HCT116 (cell line): Measurements from ENCODE around the gene BCL2L2. TPM values are rescaled to one million over a fixed set of nuclear protein-coding genes. Genes with fewer than 3 reads are reported as not detected.
A peak's percentile ranks its signal among the peaks of the same experiment; 100 is the strongest.

Experiments used
- ATAC-seq: fragments of 200-7000 bp; cut with Tn5 transposase; 2 replicates; pipeline ENCODE4 v1.9.1; 2020; ENCODE audit warnings: mild to moderate bottlenecking, moderate library complexity
- BruUV-seq: library from RNA; stranded (reverse); fragments of 400-500 nt; replicated peaks from 2 replicates; lab custom pipeline; 2021; lab: Mats Ljungman, UMichigan
- CTCF ChIA-PET: fragments of 300-600 bp; sonication (Branson Sonifier 250); formaldehyde crosslinking; loops from one replicate; lab custom pipeline; 2021; ENCODE audit warnings: antibody characterized with exemption; lab: Charles Lee
- POLR2A ChIA-PET: fragments of 300-600, 350-600 bp; sonication (Branson Sonifier 250); formaldehyde crosslinking; loops from one replicate; lab custom pipeline; 2021; ENCODE audit warnings: antibody characterized with exemption; lab: Charles Lee
- RAD21 ChIA-PET, 2 experiments: fragments of 300-600 bp; sonication (Branson Sonifier 250); formaldehyde crosslinking; loops; one replicate each; lab custom pipeline; 2023; ENCODE audit warnings: low total read pairs in 2 of 2; ENCODE audit not compliant: uncharacterized antibody in 2 of 2, unreplicated experiment in 2 of 2, low non-redundant PET in 1 of 2; lab: Charles Lee
- DNase-seq: peaks from one replicate; pipeline ENCODE4 v3.0.0-alpha.2; 2010; ENCODE audit warnings: low read depth, low spot score
- H2AFZ ChIP-seq: fragments of 200-600 bp; shearing (Covaris generic), sonication (generic); 2 replicates; pipeline ENCODE4 v1.6.1; 2017; ENCODE audit warnings: low read depth, mixed run types, mixed read lengths, antibody characterized with exemption, low read length; ENCODE audit not compliant: poor library complexity, severe bottlenecking
- H3K27ac ChIP-seq: 2 replicates; pipeline ENCODE4 v1.5.1; 2012; ENCODE audit warnings: low read depth, low read length
- H3K27me3 ChIP-seq: fragments of 200-600 bp; sonication (generic); 2 replicates; pipeline ENCODE4 v1.6.1; 2016; ENCODE audit warnings: mixed run types, low read length, mixed read lengths; ENCODE audit not compliant: insufficient read depth
- H3K36me3 ChIP-seq, 2 experiments: fragments of 200-500 bp in 1 of 2; fragments of 200-600 bp in 1 of 2; sonication (Bioruptor generic) in 1 of 2; sonication (generic) in 1 of 2; 2 replicates each; pipeline versions ENCODE4 v1.5.1 to v1.6.1; 2014 to 2016; ENCODE audit warnings: low read length in 2 of 2, inconsistent platforms in 1 of 2, mixed read lengths in 1 of 2, mixed run types in 1 of 2; ENCODE audit not compliant: insufficient read depth in 2 of 2, control insufficient read depth in 1 of 2
- H3K4me1 ChIP-seq, 2 experiments: fragments of 200-600 bp in 1 of 2; sonication (generic) in 1 of 2; 2 replicates each; pipeline versions ENCODE4 v1.5.1 to v1.6.1; 2012 to 2017; ENCODE audit warnings: low read length in 2 of 2, inconsistent platforms in 1 of 2, mild to moderate bottlenecking in 1 of 2, mixed read lengths in 1 of 2, mixed run types in 1 of 2, moderate library complexity in 1 of 2; ENCODE audit not compliant: insufficient read depth in 2 of 2, control insufficient read depth in 1 of 2
- H3K4me2 ChIP-seq: fragments of 200-600 bp; sonication (generic); 2 replicates; pipeline ENCODE4 v1.6.1; 2017; ENCODE audit warnings: mixed run types, low read length, mixed read lengths
- H3K4me3 ChIP-seq, 2 experiments: fragments of 200-600 bp in 1 of 2; sonication (generic) in 1 of 2; replicated peaks in 1 of 2; 2 replicates each; pipeline ENCODE4 v1.5.1; 2011 to 2016; ENCODE audit warnings: low read length in 2 of 2, control low read depth in 1 of 2, low read depth in 1 of 2, mild to moderate bottlenecking in 1 of 2, mixed read lengths in 1 of 2, mixed run types in 1 of 2
- H3K79me2 ChIP-seq: fragments of 200-600 bp; sonication (generic); 2 replicates; pipeline ENCODE4 v1.6.1; 2017; ENCODE audit warnings: mild to moderate bottlenecking, mixed run types, low read length, moderate library complexity, mixed read lengths; ENCODE audit not compliant: insufficient read depth
- H3K9ac ChIP-seq: fragments of 200-600 bp; sonication (generic); 2 replicates; pipeline ENCODE4 v1.6.1; 2016; ENCODE audit warnings: low read length, mixed read lengths
- H3K9me2 ChIP-seq: fragments of 200-600 bp; sonication (generic), shearing (Covaris generic); 2 replicates; pipeline ENCODE4 v1.6.1; 2017; ENCODE audit warnings: mixed run types, mild to moderate bottlenecking, moderate library complexity; ENCODE audit not compliant: insufficient read depth
- H3K9me3 ChIP-seq, 2 experiments: fragments of 200-500 bp in 1 of 2; fragments of 200-600 bp in 1 of 2; sonication (Bioruptor generic) in 1 of 2; sonication (generic) in 1 of 2; 2 replicates each; pipeline ENCODE4 v1.6.1; 2014 to 2017; ENCODE audit warnings: low read length in 2 of 2, mixed read lengths in 2 of 2, inconsistent platforms in 1 of 2, low read depth in 1 of 2, mild to moderate bottlenecking in 1 of 2, mixed run types in 1 of 2, moderate library complexity in 1 of 2; ENCODE audit not compliant: control insufficient read depth in 1 of 2, insufficient read depth in 1 of 2
- H4K20me1 ChIP-seq: fragments of 200-600 bp; sonication (generic), shearing (Covaris generic); 2 replicates; pipeline ENCODE4 v1.6.1; 2017; ENCODE audit warnings: mixed run types, mild to moderate bottlenecking, moderate library complexity; ENCODE audit not compliant: insufficient read depth
- POLR2A ChIP-seq: IDR thresholded peaks from 2 replicates; pipeline ENCODE4 v1.7.0; 2011; ENCODE audit warnings: borderline replicate concordance; ENCODE audit not compliant: insufficient read depth, insufficient read length; ENCODE audit errors: extremely low read depth
- POLR2AphosphoS5 ChIP-seq: IDR thresholded peaks from 2 replicates; pipeline ENCODE4 v1.6.1; 2011; ENCODE audit warnings: mild to moderate bottlenecking, low read depth, low read length, moderate library complexity
- SRF ChIP-seq: IDR thresholded peaks from 2 replicates; pipeline ENCODE4 v1.6.1; 2012; ENCODE audit warnings: low read depth
- TCF7L2 ChIP-seq: IDR thresholded peaks from 2 replicates; pipeline ENCODE4 v1.7.0; 2011; ENCODE audit warnings: borderline replicate concordance, inconsistent platforms; ENCODE audit not compliant: insufficient read depth, insufficient read length; ENCODE audit errors: extremely low read depth
- ZBTB33 ChIP-seq: IDR thresholded peaks from 2 replicates; pipeline ENCODE4 v1.6.1; 2011; ENCODE audit warnings: mild to moderate bottlenecking, low read length, moderate library complexity; ENCODE audit not compliant: insufficient replicate concordance; ENCODE audit errors: extremely low read depth
- ZFX ChIP-seq: fragments of 450-650 bp; IDR thresholded peaks from 2 replicates; pipeline ENCODE4 v1.6.1; 2017
- intact Hi-C: fragments of 100-400 bp; cut with micrococcal nuclease; formaldehyde crosslinking; loops from 2 replicates; pipeline ENCODE4 v1.10.0; 2022
- total RNA-seq: library from RNA; stranded (reverse); gene quantifications from one replicate; pipeline ENCODE4 v1.2.1, GENCODE V29; 2021; ENCODE audit not compliant: unreplicated experiment

Gene BCL2L2
- total RNA-seq, 1 experiment from 2014 or later: 25.5 TPM

GRCh38 chr14:23321572-23322547 is 15.2 kb downstream of the BCL2L2 start:
- CTCF ChIA-PET: interaction anchor here (0.9 to 2.5 kb wide), 12 partner anchors 11 to 253 kb away, joined by 3 to 15 read pairs (median 6); partner anchors contain the start of gene BCL2L2
- peaks cover 12 to 23% of the 10 kb centered on the region in 2 experiments; a peak in 3 of 4 replicates for H3K4me1 ChIP-seq
- peak overlapping the region; percentile 83 for H3K27ac ChIP-seq
- RAD21 ChIA-PET: interaction anchor here in 1 of 2 experiments (1.4 to 1.7 kb wide), 2 partner anchors 15 to 45 kb away, joined by 3 to 8 read pairs; partner anchors contain the start of gene BCL2L2
- intact Hi-C loops: loop anchor here (1.0 kb wide), 1 partner anchor 36 kb away; the partner anchor contains the start of gene HOMEZ
- BruUV-seq: no TSS peak
- peak overlapping the region; percentile 89 for H3K4me2 ChIP-seq
- peak; percentile 22 for ATAC-seq
- no peaks in the 10 kb centered on the region for H3K9me2 ChIP-seq
- H3K27me3 ChIP-seq: no peaks in the 10 kb centered on the region
- H2AFZ ChIP-seq: no peak overlapping the region
- H4K20me1 ChIP-seq: no peaks in the 10 kb centered on the region
- no peaks in the 10 kb centered on the region for H3K9me3 ChIP-seq
- POLR2A ChIA-PET: interaction anchor here (0.7 to 2.8 kb wide), 8 partner anchors 11 to 153 kb away, joined by 3 to 21 read pairs (median 4); partner anchors contain the start of genes BCL2L2, HOMEZ, NGDN and PPP1R3E
- H3K4me3 ChIP-seq: peak overlapping the region; percentile 64 to 98
- H3K79me2 ChIP-seq: peaks cover 35% of the 10 kb centered on the region
- no peak for DNase-seq
- TF ChIP-seq SRF: no peak
- peak; percentile 80 for TF ChIP-seq ZFX
- TF ChIP-seq TCF7L2: no peak
- TF ChIP-seq ZBTB33: no peak
- TF ChIP-seq POLR2AphosphoS5: 0 out of 2 replicates have a peak, but pooled peaks have one; percentile 19
- TF ChIP-seq POLR2A: no peak
- H3K36me3 ChIP-seq: peaks cover 30 to 31% of the 10 kb centered on the region in 2 experiments; a peak in 3 of 4 replicates
- H3K9ac ChIP-seq: peak overlapping the region; percentile 97
